IMR-90 (cell line): ENCODE measurements around the gene SH3GL2. TPM values are rescaled to one million over a fixed set of nuclear protein-coding genes. Genes with fewer than 3 reads are reported as not detected.

Experiments
- ATAC-seq: fragments of 200-7000 bp; cut with Tn5 transposase; 2 replicates; pipeline ENCODE4 v1.9.1; 2020; ENCODE audit warnings: low read depth, mild to moderate bottlenecking, moderate library complexity
- BruUV-seq: library from RNA; stranded (reverse); fragments of 400-500 nt; replicated peaks from 2 replicates; lab custom pipeline; 2021; lab: Mats Ljungman, UMichigan
- CTCF ChIA-PET: fragments of 300-600 bp; formaldehyde crosslinking; extraction: SDS; loops from one replicate; lab custom pipeline; 2021; ENCODE audit warnings: antibody characterized with exemption; lab: Yijun Ruan, JAX
- POLR2A ChIA-PET: fragments of 300-600 bp; sonication (Branson Sonifier 250); formaldehyde crosslinking; loops from one replicate; lab custom pipeline; 2022; ENCODE audit warnings: antibody characterized with exemption; ENCODE audit not compliant: unreplicated experiment; lab: Charles Lee
- DNase-seq: peaks from one replicate; pipeline ENCODE4 v3.0.0; 2013
- H2AFZ ChIP-seq: replicated peaks from 2 replicates; pipeline ENCODE3; 2013; ENCODE audit warnings: low read length, mild to moderate bottlenecking; ENCODE audit not compliant: poor library complexity
- H2AK5ac ChIP-seq: 2 replicates; pipeline ENCODE4 v1.6.1; 2013; ENCODE audit warnings: low read depth, low read length, inconsistent platforms
- H2AK9ac ChIP-seq: replicated peaks from 2 replicates; pipeline ENCODE3; 2013; ENCODE audit warnings: mild to moderate bottlenecking, low read depth, low read length, moderate library complexity; ENCODE audit not compliant: poor library complexity
- H2BK120ac ChIP-seq: 2 replicates; pipeline ENCODE4 v1.6.1; 2013; ENCODE audit warnings: low read depth, low read length, inconsistent platforms
- H2BK15ac ChIP-seq: 3 replicates; pipeline ENCODE4 v1.6.1; 2013; ENCODE audit warnings: low read depth, low read length, inconsistent platforms
- H2BK20ac ChIP-seq: 2 replicates; pipeline ENCODE4 v1.6.1; 2013; ENCODE audit warnings: low read depth, mild to moderate bottlenecking, inconsistent platforms, low read length, moderate library complexity
- H2BK5ac ChIP-seq: 2 replicates; pipeline ENCODE4 v1.6.1; 2013; ENCODE audit warnings: mild to moderate bottlenecking, low read depth, low read length, inconsistent platforms; ENCODE audit not compliant: poor library complexity, severe bottlenecking
- H3K14ac ChIP-seq: replicated peaks from 2 replicates; pipeline ENCODE4 v1.6.1; 2013; ENCODE audit warnings: low read depth, low read length, inconsistent platforms
- H3K18ac ChIP-seq: 2 replicates; pipeline ENCODE4 v1.6.1; 2013; ENCODE audit warnings: low read depth, low read length, control low read depth
- H3K23ac ChIP-seq: 2 replicates; pipeline ENCODE4 v1.6.1; 2013; ENCODE audit warnings: low read depth, low read length, inconsistent platforms
- H3K27ac ChIP-seq: 2 replicates; pipeline ENCODE4 v1.5.1; 2013; ENCODE audit warnings: mild to moderate bottlenecking, control low read depth, low read length; ENCODE audit not compliant: insufficient read depth
- H3K27me3 ChIP-seq: 2 replicates; pipeline ENCODE4 v1.6.1; 2013; ENCODE audit warnings: low read length; ENCODE audit not compliant: control insufficient read depth, insufficient read depth
- H3K36me3 ChIP-seq: 2 replicates; pipeline ENCODE4 v1.6.1; 2013; ENCODE audit warnings: low read length, mixed read lengths; ENCODE audit not compliant: control insufficient read depth, insufficient read depth
- H3K4ac ChIP-seq: 2 replicates; pipeline ENCODE4 v1.6.1; 2013; ENCODE audit warnings: low read depth, low read length, inconsistent platforms
- H3K4me1 ChIP-seq: 2 replicates; pipeline ENCODE4 v1.6.1; 2013; ENCODE audit warnings: low read length, mixed read lengths; ENCODE audit not compliant: control insufficient read depth, insufficient read depth
- H3K4me2 ChIP-seq: 2 replicates; pipeline ENCODE4 v1.6.1; 2013; ENCODE audit warnings: low read depth, mild to moderate bottlenecking, control low read depth, low read length, moderate library complexity
- H3K4me3 ChIP-seq: 2 replicates; pipeline ENCODE4 v1.5.1; 2013; ENCODE audit warnings: low read depth, mild to moderate bottlenecking, control low read depth, low read length, moderate library complexity; ENCODE audit not compliant: insufficient read depth
- H3K56ac ChIP-seq: 2 replicates; pipeline ENCODE4 v1.6.1; 2013; ENCODE audit warnings: low read length, inconsistent platforms; ENCODE audit not compliant: insufficient read depth; ENCODE audit errors: extremely low read depth
- H3K79me1 ChIP-seq, 2 experiments: 2 replicates each; pipeline ENCODE4 v1.6.1; 2013; ENCODE audit warnings: low read length in 2 of 2, inconsistent platforms in 1 of 2, low read depth in 1 of 2
- H3K9ac ChIP-seq: 2 replicates; pipeline ENCODE4 v1.6.1; 2013; ENCODE audit warnings: low read depth, low read length, control low read depth
- H3K9me1 ChIP-seq: 2 replicates; pipeline ENCODE4 v1.6.1; 2013; ENCODE audit warnings: low read length, inconsistent platforms; ENCODE audit not compliant: insufficient read depth
- H3K9me3 ChIP-seq: 2 replicates; pipeline ENCODE4 v1.6.1; 2013; ENCODE audit warnings: low read length; ENCODE audit not compliant: control insufficient read depth, insufficient read depth
- H4K20me1 ChIP-seq: 2 replicates; pipeline ENCODE4 v1.6.1; 2013; ENCODE audit warnings: low read length, inconsistent platforms; ENCODE audit not compliant: insufficient read depth
- H4K5ac ChIP-seq: 2 replicates; pipeline ENCODE4 v1.6.1; 2013; ENCODE audit warnings: mild to moderate bottlenecking, low read depth, low read length, control low read depth
- H4K8ac ChIP-seq, 2 experiments: 2 replicates each; pipeline ENCODE4 v1.6.1; 2013; ENCODE audit warnings: low read depth in 2 of 2, low read length in 2 of 2, control low read depth in 1 of 2, inconsistent platforms in 1 of 2
- H4K91ac ChIP-seq: 2 replicates; pipeline ENCODE4 v1.6.1; 2013; ENCODE audit warnings: low read depth, low read length, inconsistent platforms; ENCODE audit not compliant: insufficient read depth
- BHLHE40 ChIP-seq: fragments of 150-350 bp; IDR thresholded peaks from 2 replicates; pipeline ENCODE4 v1.6.1; 2016; ENCODE audit warnings: mild to moderate bottlenecking, low read depth, low read length
- CEBPB ChIP-seq: IDR thresholded peaks from 2 replicates; pipeline ENCODE4 v1.6.1; 2012; ENCODE audit warnings: low read depth, low read length, improper control_type of control experiment
- CHD1 ChIP-seq: IDR thresholded peaks from 2 replicates; pipeline ENCODE4 v1.6.1; 2012; ENCODE audit warnings: low read depth, low read length, improper control_type of control experiment
- FOS ChIP-seq: fragments of 150-350 bp; IDR thresholded peaks from 2 replicates; pipeline ENCODE4 v1.6.1; 2016; ENCODE audit warnings: low read depth, low read length
- MAFK ChIP-seq: IDR thresholded peaks from 2 replicates; pipeline ENCODE4 v1.6.1; 2012; ENCODE audit warnings: low read depth, low read length, improper control_type of control experiment
- MAZ ChIP-seq: IDR thresholded peaks from 2 replicates; pipeline ENCODE4 v1.6.1; 2012; ENCODE audit warnings: low read depth, mild to moderate bottlenecking, low read length, improper control_type of control experiment, moderate library complexity, borderline replicate concordance
- MXI1 ChIP-seq: IDR thresholded peaks from 2 replicates; pipeline ENCODE4 v1.6.1; 2012; ENCODE audit warnings: low read depth, mild to moderate bottlenecking, low read length, moderate library complexity, borderline replicate concordance
- POLR2A ChIP-seq: IDR thresholded peaks from 2 replicates; pipeline ENCODE4 v1.6.1; 2012; ENCODE audit warnings: mild to moderate bottlenecking, low read depth, low read length
- RAD21 ChIP-seq: IDR thresholded peaks from 2 replicates; pipeline ENCODE4 v1.6.1; 2012; ENCODE audit warnings: low read length, improper control_type of control experiment
- RCOR1 ChIP-seq: IDR thresholded peaks from 2 replicates; pipeline ENCODE4 v1.6.1; 2012; ENCODE audit warnings: mild to moderate bottlenecking, low read length, improper control_type of control experiment; ENCODE audit not compliant: insufficient replicate concordance
- RFX5 ChIP-seq: IDR thresholded peaks from 2 replicates; pipeline ENCODE4 v1.8.0; 2012; ENCODE audit warnings: low read depth, mild to moderate bottlenecking, low read length, moderate library complexity
- SMC3 ChIP-seq: fragments of 150-350 bp; IDR thresholded peaks from 2 replicates; pipeline ENCODE4 v1.6.1; 2016; ENCODE audit warnings: low read depth, mild to moderate bottlenecking, antibody characterized with exemption, low read length, moderate library complexity
- WGBS, 2 experiments: methylation state at CpG; one replicate each; pipeline versions ENCODE4 v1.1.5 to v1.1.7; 2013; ENCODE audit warnings: missing lambda C conversion rate in 2 of 2; ENCODE audit not compliant: insufficient read length in 1 of 2; ENCODE audit errors: extremely low coverage in 2 of 2; 5-methylcytosine and 5-hydroxymethylcytosine counted together
- dilution Hi-C: fragments of 300-500 bp; cut with HindIII; formaldehyde crosslinking; loops from one replicate; pipeline ENCODE4 v1.14.3; 2018; ENCODE audit warnings: low sequenced_read_pairs; ENCODE audit not compliant: unreplicated experiment
- in situ Hi-C: fragments of 300-500 bp; cut with MboI; formaldehyde crosslinking; loops from 3 replicates; pipeline ENCODE4 v1.14.3; 2019; ENCODE audit warnings: low sequenced_read_pairs, inconsistent platforms, mixed read lengths
- intact Hi-C: fragments of 100-400 bp; cut with micrococcal nuclease; formaldehyde crosslinking; loops from 2 replicates; pipeline ENCODE4 v1.10.0; 2022
- polyA plus RNA-seq, 3 experiments: library from polyadenylated mRNA; depleted of rRNA; stranded (reverse); fragments of >200 nt; gene quantifications; 2 replicates each; pipeline ENCODE4 v1.2.3, GENCODE V29; 2012; ENCODE audit warnings: low replicate concordance in 1 of 3
- total RNA-seq: library from RNA; depleted of rRNA; stranded (reverse); fragments of >200 nt; gene quantifications from 2 replicates; pipeline ENCODE4 v1.2.3, GENCODE V29; 2012
- TF ChIP-seq, protein P1 (sequence below): conservative IDR thresholded peaks from 2 replicates; pipeline ENCODE4 v1.5.1; 2012; ENCODE audit warnings: mild to moderate bottlenecking, low read depth, low read length, improper control_type of control experiment
- TF ChIP-seq, protein P2 (sequence below): fragments of 150-350 bp; IDR thresholded peaks from 2 replicates; pipeline ENCODE4 v1.6.1; 2017; ENCODE audit warnings: mild to moderate bottlenecking, antibody characterized with exemption, low read length, low read depth

Gene SH3GL2
- total and polyA plus RNA-seq, 2 of the 4 experiments (the other 2 are of a cell fraction): under 0.01 to 0.05 TPM

DNA sequence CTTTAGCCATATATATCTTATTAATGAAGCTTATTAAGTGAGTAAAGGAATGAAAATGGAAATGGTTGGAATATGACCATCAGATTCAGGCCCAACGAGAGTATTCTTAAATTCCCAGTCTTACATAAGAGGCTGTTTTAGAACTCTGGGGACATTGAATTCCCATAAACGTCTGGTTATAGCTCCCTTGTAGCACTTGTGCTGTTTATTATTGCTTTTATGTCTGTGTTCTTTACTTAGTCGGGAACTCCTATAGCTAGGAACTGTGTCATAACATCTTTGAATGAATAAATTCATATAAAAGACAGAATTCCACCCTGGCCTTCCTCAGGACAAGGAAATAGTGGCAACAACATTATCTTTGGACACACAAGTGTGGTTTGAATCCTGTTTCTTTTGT lies 58.4 kb downstream of the SH3GL2 start:
- Histone ChIP-seq H3K9me3 (no peaks in the 10 kb centered on the region), H2BK120ac (no peak overlapping the region), H3K4me1 (no peaks in the 10 kb centered on the region), H3K27ac (no peak overlapping the region), H4K5ac (no peak overlapping the region), H3K9me1 (no peaks in the 10 kb centered on the region), H3K14ac (no peak overlapping the region), H2AK9ac (no peak overlapping the region), H3K9ac (no peak overlapping the region), H3K4me3 (no peak overlapping the region), H2BK20ac (no peak overlapping the region), H4K91ac (no peak overlapping the region), H3K56ac (no peak overlapping the region), H3K18ac (no peak overlapping the region), H3K4me2 (no peak overlapping the region), H3K79me1 (no peaks in the 10 kb centered on the region), H3K27me3 (no peaks in the 10 kb centered on the region), H3K36me3 (no peaks in the 10 kb centered on the region), H4K8ac (no peak overlapping the region), H2AFZ (no peak overlapping the region), H2BK15ac (no peak overlapping the region), H2BK5ac (no peak overlapping the region), H4K20me1 (no peaks in the 10 kb centered on the region), H3K4ac (no peak overlapping the region), H2AK5ac (no peak overlapping the region), H3K23ac (no peak overlapping the region)
- CTCF ChIA-PET: no interaction called here
- WGBS, 2 experiments: no CpG with 5 or more reads among the region's 3 CpGs
- DNase-seq: no peak
- POLR2A ChIA-PET: no interaction called here
- intact Hi-C loops (no loop called here), in situ Hi-C loops (no loop called here), dilution Hi-C loops (no loop called here)
- no TSS peak for BruUV-seq
- no peak for ATAC-seq
- TF ChIP-seq, protein P1, sequence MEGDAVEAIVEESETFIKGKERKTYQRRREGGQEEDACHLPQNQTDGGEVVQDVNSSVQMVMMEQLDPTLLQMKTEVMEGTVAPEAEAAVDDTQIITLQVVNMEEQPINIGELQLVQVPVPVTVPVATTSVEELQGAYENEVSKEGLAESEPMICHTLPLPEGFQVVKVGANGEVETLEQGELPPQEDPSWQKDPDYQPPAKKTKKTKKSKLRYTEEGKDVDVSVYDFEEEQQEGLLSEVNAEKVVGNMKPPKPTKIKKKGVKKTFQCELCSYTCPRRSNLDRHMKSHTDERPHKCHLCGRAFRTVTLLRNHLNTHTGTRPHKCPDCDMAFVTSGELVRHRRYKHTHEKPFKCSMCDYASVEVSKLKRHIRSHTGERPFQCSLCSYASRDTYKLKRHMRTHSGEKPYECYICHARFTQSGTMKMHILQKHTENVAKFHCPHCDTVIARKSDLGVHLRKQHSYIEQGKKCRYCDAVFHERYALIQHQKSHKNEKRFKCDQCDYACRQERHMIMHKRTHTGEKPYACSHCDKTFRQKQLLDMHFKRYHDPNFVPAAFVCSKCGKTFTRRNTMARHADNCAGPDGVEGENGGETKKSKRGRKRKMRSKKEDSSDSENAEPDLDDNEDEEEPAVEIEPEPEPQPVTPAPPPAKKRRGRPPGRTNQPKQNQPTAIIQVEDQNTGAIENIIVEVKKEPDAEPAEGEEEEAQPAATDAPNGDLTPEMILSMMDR: no peak
- TF ChIP-seq FOS: no peak
- no peak for TF ChIP-seq RCOR1
- TF ChIP-seq CEBPB: no peak
- no peak for TF ChIP-seq BHLHE40
- TF ChIP-seq RFX5: no peak
- no peak for TF ChIP-seq POLR2A
- no peak for TF ChIP-seq SMC3
- no peak for TF ChIP-seq CHD1
- TF ChIP-seq MAFK: no peak
- TF ChIP-seq, protein P2, sequence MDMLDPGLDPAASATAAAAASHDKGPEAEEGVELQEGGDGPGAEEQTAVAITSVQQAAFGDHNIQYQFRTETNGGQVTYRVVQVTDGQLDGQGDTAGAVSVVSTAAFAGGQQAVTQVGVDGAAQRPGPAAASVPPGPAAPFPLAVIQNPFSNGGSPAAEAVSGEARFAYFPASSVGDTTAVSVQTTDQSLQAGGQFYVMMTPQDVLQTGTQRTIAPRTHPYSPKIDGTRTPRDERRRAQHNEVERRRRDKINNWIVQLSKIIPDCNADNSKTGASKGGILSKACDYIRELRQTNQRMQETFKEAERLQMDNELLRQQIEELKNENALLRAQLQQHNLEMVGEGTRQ: no peak
- no peak for TF ChIP-seq RAD21
- no peak for TF ChIP-seq MXI1
- TF ChIP-seq MAZ: no peak
